Keratinocyte (primary cell): ENCODE data around the gene PEX3.

ENCODE experiments used
- CTCF ChIP-seq, 3 experiments: IDR thresholded peaks in 1 of 3; conservative IDR thresholded peaks in 1 of 3; optimal IDR thresholded peaks in 1 of 3; 2 replicates in 2 of 3; 3 replicates in 1 of 3; pipeline versions ENCODE3 to v1.5.1; 2011; ENCODE audit warnings: low read length in 3 of 3, mild to moderate bottlenecking in 3 of 3, moderate library complexity in 2 of 3, control low read depth in 1 of 3, inconsistent platforms in 1 of 3; ENCODE audit not compliant: insufficient read depth in 2 of 3; ENCODE audit errors: extremely low read depth in 1 of 3
- EZH2 ChIP-seq: IDR thresholded peaks from one replicate; pipeline ENCODE4 v1.6.1; 2012; ENCODE audit warnings: inconsistent platforms, mild to moderate bottlenecking, low read length, moderate library complexity

DNA sequence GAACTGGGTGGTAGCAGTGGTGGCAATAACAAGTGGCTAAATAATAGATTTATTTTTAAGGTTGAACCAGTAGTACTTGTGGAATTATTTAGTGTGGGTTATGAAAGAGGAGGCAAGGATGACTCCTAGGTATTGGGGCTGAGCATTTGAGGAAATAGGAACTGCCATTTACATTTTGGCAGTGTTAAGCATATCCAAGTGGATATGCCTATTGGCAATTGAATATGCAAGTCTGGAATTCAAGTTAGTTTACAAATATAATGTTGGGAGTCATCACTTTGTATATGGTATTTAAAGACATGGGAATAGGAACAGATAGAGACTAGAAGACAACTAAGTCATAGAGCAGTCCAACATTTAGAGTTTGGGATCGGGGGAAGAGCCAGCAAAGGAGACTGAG lies 25.9 kb downstream of the PEX3 start:
- TF ChIP-seq CTCF (optimal IDR thresholded peaks at IDR 0.05 in 1 of 3, IDR thresholded peaks at IDR 0.05 in 1 of 3, conservative IDR thresholded peaks at IDR 0.05 in 1 of 3; ENCODE audit: extremely low read depth in 1 of 3, insufficient read depth in 2 of 3, low read length in 3 of 3) = no peak
- TF ChIP-seq EZH2 = no peak
